ENCODE measurements around the gene FGL2. TPM values are rescaled to one million over a fixed set of nuclear protein-coding genes. Genes with fewer than 3 reads are reported as not detected.
"Not testable (repeated sequence)": the region's sequence is repeated elsewhere in the genome, so short reads cannot be mapped to it uniquely, and the experiment has no call there.

The FGL2 gene
- total and polyA plus RNA-seq, 9 donors: 12.9 to 21.7 (median 18.5) TPM

DNA sequence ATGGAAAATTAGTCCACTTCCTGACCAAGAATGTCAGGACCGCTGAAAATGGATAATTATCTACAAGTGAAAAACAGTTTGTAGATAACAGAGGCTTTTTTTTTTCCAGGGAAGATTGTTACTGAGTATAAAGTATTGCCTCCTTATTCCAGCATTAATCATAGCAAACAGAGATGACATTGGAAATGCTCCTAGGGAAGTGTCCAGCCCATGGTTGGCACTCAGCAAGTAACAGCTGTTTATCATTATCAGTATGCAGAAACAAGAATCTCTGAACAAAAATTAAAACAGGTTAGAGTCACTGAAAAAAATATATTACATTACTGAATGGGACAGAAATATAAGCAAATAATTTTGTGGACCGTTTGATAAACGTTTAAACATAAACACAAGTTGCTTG, 14.6 kb downstream of the FGL2 start:
- DNase-seq: peak; percentile 74
- no peaks in the 10 kb centered on the region for H3K27me3 ChIP-seq (ENCODE audit: control insufficient read depth, insufficient read depth, low read length)
- no CpG with 5 or more reads among the region's 3 CpGs for WGBS (ENCODE audit: insufficient coverage)
- H3K4me3 ChIP-seq (ENCODE audit: low read length): no peak overlapping the region
- H3K9me3 ChIP-seq (replicated peaks; ENCODE audit: control insufficient read depth, low read depth, low read length): no peaks in the 10 kb centered on the region
- no peaks in the 10 kb centered on the region for H3K4me1 ChIP-seq (ENCODE audit: control insufficient read depth, insufficient read depth, low read length)
- H3K27ac ChIP-seq (ENCODE audit: low read length): no peak overlapping the region
- no peaks in the 10 kb centered on the region for H3K36me3 ChIP-seq (ENCODE audit: control insufficient read depth, insufficient read depth, low read length)

DNA sequence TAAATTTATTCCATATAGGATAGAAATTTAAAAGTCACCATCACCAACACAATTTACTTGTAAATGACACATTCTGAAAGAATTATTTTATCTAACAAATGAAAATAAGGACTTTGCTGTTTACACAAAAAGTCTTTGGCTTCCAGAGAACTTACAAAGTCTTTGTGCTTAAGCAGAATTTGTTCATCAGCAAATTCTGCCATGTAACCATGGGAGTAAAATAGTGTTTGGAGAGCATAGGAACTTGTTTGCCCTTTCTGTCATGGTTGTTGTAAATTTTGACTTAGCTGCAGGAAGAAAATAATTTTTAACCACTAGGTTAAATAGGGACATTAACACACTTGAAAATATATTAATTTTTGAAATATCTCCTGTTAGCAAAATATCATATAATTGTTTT, 15.2 kb downstream of the FGL2 start:
- Histone ChIP-seq H3K4me3 (ENCODE audit: low read length) (no peak overlapping the region), H3K4me1 (ENCODE audit: control insufficient read depth, insufficient read depth, low read length) (no peaks in the 10 kb centered on the region), H3K27me3 (ENCODE audit: control insufficient read depth, insufficient read depth, low read length) (no peaks in the 10 kb centered on the region), H3K27ac (ENCODE audit: low read length) (no peak overlapping the region), H3K36me3 (ENCODE audit: control insufficient read depth, insufficient read depth, low read length) (no peaks in the 10 kb centered on the region), H3K9me3 (replicated peaks; ENCODE audit: control insufficient read depth, low read depth, low read length) (no peaks in the 10 kb centered on the region)
- peak; percentile 57 for DNase-seq

DNA sequence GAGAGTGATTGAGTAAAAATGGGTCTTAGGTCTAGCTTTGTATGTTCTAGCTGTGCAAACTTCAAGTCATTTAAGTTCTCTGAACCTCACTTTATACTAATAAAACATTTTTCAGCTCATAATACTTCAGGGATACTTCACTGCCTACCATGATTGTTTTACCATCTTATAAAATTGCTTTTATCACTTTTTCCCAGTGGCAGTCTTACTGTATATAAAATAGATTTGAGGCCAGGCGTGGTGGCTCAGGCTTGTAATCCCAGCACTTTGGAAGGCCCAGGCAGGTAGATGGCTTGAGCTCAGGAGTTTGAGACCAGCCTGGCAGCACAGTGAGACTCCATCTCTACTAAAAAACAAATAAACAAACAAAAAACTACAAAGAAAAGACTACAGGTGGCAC, 17.4 kb downstream of the FGL2 start:
- WGBS (ENCODE audit: insufficient coverage): no CpG with 5 or more reads among the region's 1 CpG
- no peaks in the 10 kb centered on the region for H3K9me3 ChIP-seq (replicated peaks; ENCODE audit: control insufficient read depth, low read depth, low read length)
- no peaks in the 10 kb centered on the region for H3K4me1 ChIP-seq (ENCODE audit: control insufficient read depth, insufficient read depth, low read length)
- no peak overlapping the region for H3K4me3 ChIP-seq (ENCODE audit: low read length)
- no peak overlapping the region for H3K27ac ChIP-seq (ENCODE audit: low read length)
- H3K36me3 ChIP-seq (ENCODE audit: control insufficient read depth, insufficient read depth, low read length): no peaks in the 10 kb centered on the region
- DNase-seq: no peak
- H3K27me3 ChIP-seq (ENCODE audit: control insufficient read depth, insufficient read depth, low read length): no peaks in the 10 kb centered on the region

DNA sequence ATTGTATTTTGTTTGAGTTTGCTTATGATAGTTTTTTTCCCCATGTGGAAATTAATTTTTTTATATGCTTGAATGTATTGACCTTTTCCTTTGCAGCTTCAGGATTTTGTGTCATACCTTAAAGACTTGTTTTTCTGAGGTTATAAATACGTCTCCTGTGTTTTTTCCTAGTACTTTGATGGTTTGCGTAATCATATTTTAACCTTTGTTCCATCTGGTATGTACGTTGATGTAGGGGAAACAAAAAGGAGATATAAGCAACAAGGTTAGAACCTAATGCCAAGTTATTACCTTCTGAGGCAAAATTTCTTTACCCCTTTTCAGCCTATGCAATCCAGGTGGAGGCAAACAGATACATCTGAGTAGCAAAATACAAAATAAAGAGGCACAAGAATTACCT, 17.9 kb downstream of the FGL2 start:
- H3K4me1 ChIP-seq (ENCODE audit: control insufficient read depth, insufficient read depth, low read length): no peaks in the 10 kb centered on the region
- no peak for DNase-seq
- no peaks in the 10 kb centered on the region for H3K36me3 ChIP-seq (ENCODE audit: control insufficient read depth, insufficient read depth, low read length)
- no peak overlapping the region for H3K4me3 ChIP-seq (ENCODE audit: low read length)
- H3K27me3 ChIP-seq (ENCODE audit: control insufficient read depth, insufficient read depth, low read length): no peaks in the 10 kb centered on the region
- no peaks in the 10 kb centered on the region for H3K9me3 ChIP-seq (replicated peaks; ENCODE audit: control insufficient read depth, low read depth, low read length)
- no peak overlapping the region for H3K27ac ChIP-seq (ENCODE audit: low read length)
- whole genome bisulfite sequencing (ENCODE audit: insufficient coverage): no CpG with 5 or more reads among the region's 3 CpGs

DNA sequence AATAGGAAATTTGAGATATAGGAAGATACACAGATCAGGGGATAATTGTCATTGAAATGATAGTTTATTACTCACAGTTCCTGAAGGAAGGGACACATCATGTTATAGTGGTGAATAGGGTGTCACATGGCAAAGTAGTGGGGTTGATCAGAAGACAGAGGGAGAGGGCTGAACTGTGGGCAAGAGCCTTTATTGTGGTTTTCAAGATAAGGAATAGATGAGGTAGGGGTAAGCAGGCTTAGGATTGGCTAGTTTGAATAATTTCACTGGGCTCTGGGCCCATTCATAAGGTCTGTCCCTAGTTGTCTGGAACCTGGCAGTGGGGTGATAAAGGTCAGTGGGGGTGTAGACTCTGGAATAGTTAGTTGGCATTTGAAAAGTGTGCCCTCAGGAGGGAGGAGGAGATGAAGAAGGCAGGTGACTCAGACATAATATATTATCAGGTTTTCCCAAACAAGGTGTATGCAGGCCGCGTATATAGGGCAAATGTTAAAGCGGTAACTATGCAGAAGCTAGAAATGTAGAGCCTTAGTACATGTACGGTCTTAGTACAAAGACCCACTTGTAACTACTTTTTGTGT, 18.5 kb downstream of the FGL2 start:
- H3K4me3 ChIP-seq (ENCODE audit: low read length): no peak overlapping the region
- H3K27ac ChIP-seq (ENCODE audit: low read length): no peak overlapping the region
- no peaks in the 10 kb centered on the region for H3K27me3 ChIP-seq (ENCODE audit: control insufficient read depth, insufficient read depth, low read length)
- H3K4me1 ChIP-seq (ENCODE audit: control insufficient read depth, insufficient read depth, low read length): no peaks in the 10 kb centered on the region
- no peaks in the 10 kb centered on the region for H3K9me3 ChIP-seq (replicated peaks; ENCODE audit: control insufficient read depth, low read depth, low read length)
- DNase-seq: no peak
- H3K36me3 ChIP-seq (ENCODE audit: control insufficient read depth, insufficient read depth, low read length): no peaks in the 10 kb centered on the region
- WGBS (ENCODE audit: insufficient coverage): no CpG with 5 or more reads among the region's 4 CpGs

DNA sequence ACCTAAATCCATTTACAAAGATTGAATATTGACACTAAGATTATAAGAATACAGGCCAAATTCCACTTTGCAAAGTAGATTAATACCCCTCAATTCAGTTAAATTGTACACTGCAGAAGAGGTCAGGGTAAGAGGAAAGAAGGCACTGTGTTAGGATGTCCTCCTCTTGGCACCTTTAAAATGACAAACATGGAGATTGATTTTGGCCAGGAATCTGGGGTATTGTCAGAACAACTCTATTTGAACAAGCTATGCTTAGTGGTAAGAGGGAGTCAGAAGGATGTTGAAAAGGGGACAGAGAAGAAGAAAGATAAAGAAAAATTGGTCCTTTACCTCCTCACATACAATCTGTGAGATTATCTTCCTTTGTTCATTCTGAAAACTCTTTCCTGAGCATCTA, 21.6 kb downstream of the FGL2 start:
- not testable (repeated sequence) for H3K4me1 ChIP-seq (ENCODE audit: control insufficient read depth, insufficient read depth, low read length); H3K27ac ChIP-seq (ENCODE audit: low read length); DNase-seq; H3K27me3 ChIP-seq (ENCODE audit: control insufficient read depth, insufficient read depth, low read length); H3K36me3 ChIP-seq (ENCODE audit: control insufficient read depth, insufficient read depth, low read length); H3K4me3 ChIP-seq (ENCODE audit: low read length); H3K9me3 ChIP-seq (replicated peaks; ENCODE audit: control insufficient read depth, low read depth, low read length)

DNA sequence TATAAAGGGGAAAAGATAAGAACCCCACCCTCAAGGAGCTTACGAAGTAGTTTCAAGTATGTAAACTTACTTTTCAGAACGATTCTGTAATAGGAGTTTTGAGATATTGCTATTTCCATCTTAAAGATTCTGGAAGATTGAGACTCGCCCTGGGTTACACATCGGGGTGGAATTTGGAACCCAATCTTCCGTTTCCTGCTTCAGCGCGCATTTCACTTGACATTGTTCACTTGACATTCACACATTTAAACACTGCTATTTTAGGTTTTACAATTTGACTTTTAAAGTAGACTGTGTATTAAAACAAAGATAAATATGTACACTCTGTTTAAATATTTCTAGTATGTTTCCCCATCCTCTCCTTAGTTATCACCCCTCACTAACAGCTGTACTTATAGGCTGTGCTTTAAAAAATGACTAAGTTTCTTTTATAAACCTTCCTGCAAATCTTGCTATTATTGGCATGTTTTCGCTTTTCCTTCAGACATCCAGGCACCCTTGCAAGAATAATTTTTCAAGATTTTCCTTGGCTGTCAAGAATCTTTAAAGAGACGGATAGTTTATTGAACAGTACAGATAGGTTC, 22.2 kb downstream of the FGL2 start:
- not testable (repeated sequence) for H3K27me3 ChIP-seq (ENCODE audit: control insufficient read depth, insufficient read depth, low read length); DNase-seq; H3K4me1 ChIP-seq (ENCODE audit: control insufficient read depth, insufficient read depth, low read length); H3K4me3 ChIP-seq (ENCODE audit: low read length); H3K36me3 ChIP-seq (ENCODE audit: control insufficient read depth, insufficient read depth, low read length); H3K9me3 ChIP-seq (replicated peaks; ENCODE audit: control insufficient read depth, low read depth, low read length); H3K27ac ChIP-seq (ENCODE audit: low read length)
- no CpG with 5 or more reads among the region's 9 CpGs for WGBS (ENCODE audit: insufficient coverage)

DNA sequence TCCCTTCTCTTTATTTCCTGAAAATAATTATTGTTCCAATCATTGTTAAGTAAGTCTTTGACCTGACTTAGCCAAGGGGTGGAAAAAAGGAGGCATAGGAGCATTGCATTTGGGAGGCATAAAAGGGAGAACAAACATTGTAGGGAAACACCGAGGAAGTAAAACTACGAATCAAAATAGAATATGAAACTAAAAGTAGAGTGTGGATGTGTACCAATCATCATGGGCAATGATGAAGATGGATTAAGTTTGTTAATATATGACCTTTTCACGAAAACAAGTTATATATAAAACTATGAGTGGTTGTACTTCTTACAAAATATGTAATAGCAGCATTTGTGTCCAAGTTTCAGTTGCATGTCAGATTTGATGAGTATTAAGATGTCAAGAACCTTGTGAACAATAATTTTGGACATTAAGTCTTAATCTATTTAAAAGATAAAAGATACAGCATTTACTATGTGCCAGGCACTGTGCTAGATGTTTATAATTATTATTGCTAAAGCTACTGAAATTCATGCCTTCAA, 24.3 kb downstream of the FGL2 start:
- H3K9me3 ChIP-seq (replicated peaks; ENCODE audit: control insufficient read depth, low read depth, low read length); H3K27ac ChIP-seq (ENCODE audit: low read length); DNase-seq; H3K36me3 ChIP-seq (ENCODE audit: control insufficient read depth, insufficient read depth, low read length); H3K4me3 ChIP-seq (ENCODE audit: low read length); H3K27me3 ChIP-seq (ENCODE audit: control insufficient read depth, insufficient read depth, low read length); H3K4me1 ChIP-seq (ENCODE audit: control insufficient read depth, insufficient read depth, low read length): not testable (repeated sequence)
- no CpG with 5 or more reads among the region's 3 CpGs for WGBS (ENCODE audit: insufficient coverage)

DNA sequence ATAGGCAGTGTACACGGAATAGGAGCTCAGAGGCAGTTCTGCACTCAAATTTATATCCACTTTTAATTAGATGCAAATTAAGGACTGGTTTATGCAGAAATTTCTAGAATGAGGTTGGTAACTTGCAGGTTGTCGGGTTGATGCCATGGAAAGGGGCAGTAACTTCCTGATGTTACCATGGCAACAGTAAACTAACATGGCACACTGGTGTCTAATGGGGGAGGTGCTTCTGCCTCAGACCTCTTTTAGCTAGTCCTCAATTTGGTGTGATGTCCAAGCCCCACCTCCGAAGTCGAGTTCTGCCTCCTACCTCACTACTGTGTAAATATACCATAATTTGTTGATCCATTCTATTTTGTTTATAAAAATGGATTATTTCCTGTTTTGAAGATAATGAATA, 25.2 kb downstream of the FGL2 start:
- H3K4me1 ChIP-seq (ENCODE audit: control insufficient read depth, insufficient read depth, low read length); H3K27me3 ChIP-seq (ENCODE audit: control insufficient read depth, insufficient read depth, low read length); H3K4me3 ChIP-seq (ENCODE audit: low read length); H3K27ac ChIP-seq (ENCODE audit: low read length); H3K9me3 ChIP-seq (replicated peaks; ENCODE audit: control insufficient read depth, low read depth, low read length); DNase-seq; H3K36me3 ChIP-seq (ENCODE audit: control insufficient read depth, insufficient read depth, low read length): not testable (repeated sequence)
- WGBS (ENCODE audit: insufficient coverage): no CpG with 5 or more reads among the region's 4 CpGs

DNA sequence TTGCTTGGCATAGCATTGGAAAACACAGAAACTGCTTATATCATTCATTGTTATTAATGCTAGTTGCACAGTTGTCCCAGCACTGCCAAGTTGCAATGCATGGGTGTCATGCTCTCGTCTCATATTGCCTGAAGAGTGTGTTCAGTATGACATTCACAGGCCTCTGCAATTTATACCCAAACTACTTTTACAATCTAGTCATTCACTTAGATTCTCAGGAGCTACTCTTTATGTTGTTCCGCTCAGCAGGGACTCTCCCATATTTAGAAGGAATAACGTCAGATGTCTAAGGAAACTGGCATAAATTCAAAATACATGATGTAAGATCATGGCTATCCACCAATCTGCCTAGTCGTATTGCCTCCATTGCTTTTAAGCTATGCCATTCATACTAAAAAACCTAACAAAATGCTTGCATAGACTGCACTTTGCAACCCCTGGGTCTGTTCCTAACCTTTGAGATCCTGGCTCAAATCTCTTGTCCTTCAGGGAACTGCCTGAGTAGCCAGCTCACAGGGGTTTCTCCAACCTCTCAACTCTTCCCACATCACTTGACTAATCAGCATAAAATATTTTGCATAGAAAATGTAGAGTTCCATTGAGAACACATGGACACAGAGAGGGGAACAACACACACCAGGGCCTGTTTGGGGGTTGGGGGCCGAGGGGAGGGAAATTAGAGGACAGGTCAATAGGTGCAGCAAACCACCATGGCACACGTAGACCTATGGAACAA, 27.0 kb downstream of the FGL2 start:
- not testable (repeated sequence) for H3K9me3 ChIP-seq (replicated peaks; ENCODE audit: control insufficient read depth, low read depth, low read length); H3K36me3 ChIP-seq (ENCODE audit: control insufficient read depth, insufficient read depth, low read length); H3K4me1 ChIP-seq (ENCODE audit: control insufficient read depth, insufficient read depth, low read length); H3K4me3 ChIP-seq (ENCODE audit: low read length); H3K27ac ChIP-seq (ENCODE audit: low read length); H3K27me3 ChIP-seq (ENCODE audit: control insufficient read depth, insufficient read depth, low read length)
- peak; percentile 24 for DNase-seq
- no CpG with 5 or more reads among the region's 6 CpGs for WGBS (ENCODE audit: insufficient coverage)

All from muscle of leg (tissue), 11 donors.